ENCODE results near the gene TRIM15. TPM values are rescaled to one million over a fixed set of nuclear protein-coding genes. Genes with fewer than 3 reads are reported as not detected.
"Not testable (repeated sequence)": the region's sequence is repeated elsewhere in the genome, so short reads cannot be mapped to it uniquely, and the experiment has no call there.

The TRIM15 gene
- total RNA-seq, 1 experiment from 2014 or later, result 0.20 TPM

DNA sequence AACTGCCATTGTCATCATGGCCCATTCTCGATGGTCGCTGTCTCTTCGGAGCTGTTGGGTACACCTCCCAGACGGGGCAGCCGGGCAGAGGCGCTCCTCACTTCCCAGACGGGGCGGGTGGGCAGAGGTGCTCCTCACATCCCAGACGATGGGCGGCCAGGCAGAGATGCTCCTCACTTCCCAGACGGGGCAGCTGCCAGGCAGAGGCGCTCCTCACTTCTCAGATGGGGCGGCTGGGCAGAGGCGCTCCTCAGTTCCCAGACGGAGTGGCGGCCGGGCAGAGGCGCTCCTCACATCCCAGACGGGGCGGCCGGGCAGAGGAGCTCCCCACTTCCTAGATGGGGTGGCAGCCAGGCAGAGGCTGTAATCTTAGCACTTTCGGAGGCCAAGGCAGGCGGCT lies 58.6 kb downstream of the TRIM15 start:
- not testable (repeated sequence) for H3K9ac ChIP-seq (ENCODE audit: extremely low read depth, insufficient read length, low read length); H2BK5ac ChIP-seq (ENCODE audit: insufficient read length, low read length); H3K4me2 ChIP-seq (ENCODE audit: insufficient read depth, insufficient read length, low read length); H3K27ac ChIP-seq (ENCODE audit: insufficient read length, low read depth, low read length); H2BK120ac ChIP-seq (ENCODE audit: low read depth, low read length, poor library complexity, severe bottlenecking); H3K4ac ChIP-seq (ENCODE audit: low read depth, low read length); H2BK15ac ChIP-seq (ENCODE audit: low read depth, low read length); H4K91ac ChIP-seq (ENCODE audit: insufficient read length, low read depth, low read length); H2BK12ac ChIP-seq (ENCODE audit: insufficient read length, low read depth, low read length); H3K4me1 ChIP-seq (ENCODE audit: insufficient read depth, low read length); H3K23me2 ChIP-seq (ENCODE audit: insufficient read length, low read depth, low read length, poor library complexity, severe bottlenecking); DNase-seq; H3K79me2 ChIP-seq (ENCODE audit: insufficient read depth, low read length); H2AFZ ChIP-seq (ENCODE audit: low read length); H2BK20ac ChIP-seq (ENCODE audit: low read depth, low read length, poor library complexity, severe bottlenecking); H3K27ac Mint-ChIP-seq; H3K79me1 ChIP-seq (ENCODE audit: insufficient read depth, low read depth, low read length, poor library complexity, severe bottlenecking); H4K5ac ChIP-seq (ENCODE audit: insufficient read length, low read depth, low read length); H4K20me1 ChIP-seq (ENCODE audit: control insufficient read depth, insufficient read depth, insufficient read length); H3K18ac ChIP-seq (ENCODE audit: insufficient read length, low read depth, low read length); H2AK5ac ChIP-seq (ENCODE audit: insufficient read length, low read length); H4K8ac ChIP-seq (replicated peaks; ENCODE audit: insufficient read length, low read depth, low read length); H3K4me1 Mint-ChIP-seq; H3K56ac ChIP-seq (ENCODE audit: insufficient read length, low read depth, low read length); H3K4me3 Mint-ChIP-seq; H3T11ph ChIP-seq (ENCODE audit: low read length); H3K27me3 ChIP-seq (ENCODE audit: insufficient read depth, low read length); H3K23ac ChIP-seq (ENCODE audit: insufficient read length, low read depth, low read length); H3K14ac ChIP-seq (ENCODE audit: insufficient read depth, low read length)
- H3K9me3 ChIP-seq (ENCODE audit: control insufficient read depth, low read depth, low read length), result peaks cover 14% of the 10 kb centered on the region
- Mint-ChIP-seq H3K9me3 (peaks cover 23 to 24% of the 10 kb centered on the region in 2 experiments), H3K36me3 (ENCODE audit: insufficient read depth in 1 of 3, low read depth in 3 of 3) (peaks cover 10 to 12% (median 12%) of the 10 kb centered on the region in 3 experiments; a peak in 5 of 7 replicates), H3K27me3 (ENCODE audit: low read depth) (peaks cover 10% of the 10 kb centered on the region)
- no CpG with 5 or more reads among the region's 23 CpGs for WGBS (ENCODE audit: extremely low coverage, insufficient read length, low lambda C conversion rate)

Other genes starting within 250 kb of the TRIM15 start
- 248 and 252 TPM in 2 replicates for gene HLA-A, start 221.0 kb upstream of the TRIM15 start, total RNA-seq (2021)
- 31.9 and 33.1 TPM in 2 replicates for gene POLR1H, start 102.3 kb upstream of the TRIM15 start, total RNA-seq (2021)
- gene PPP1R11, start 96.3 kb upstream of the TRIM15 start, total RNA-seq (2021), result 22.7 and 23.8 TPM in 2 replicates
- 0.26 and 0.39 TPM in 2 replicates for gene RNF39, start 87.8 kb upstream of the TRIM15 start, total RNA-seq (2021)
- gene TRIM31, start 50.5 kb upstream of the TRIM15 start, total RNA-seq (2021), result not detected in 2 replicates
- gene TRIM40, start 27.4 kb upstream of the TRIM15 start, total RNA-seq (2021), result not detected in 2 replicates
- 0.07 and 0.09 TPM in 2 replicates for gene TRIM10, start 2.3 kb upstream of the TRIM15 start, total RNA-seq (2021)
- 33.9 and 35.8 TPM in 2 replicates for gene TRIM26, start 49.9 kb downstream of the TRIM15 start, total RNA-seq (2021)
- 26.2 and 26.8 TPM in 2 replicates for gene TRIM39, start 163.4 kb downstream of the TRIM15 start, total RNA-seq (2021)
- 62.2 and 64.0 TPM in 2 replicates for gene RPP21, start 181.6 kb downstream of the TRIM15 start, total RNA-seq (2021)

Measured in H9 (cell line).